A673 (cell line): ENCODE data around the gene TOR2A. TPM values are rescaled to one million over a fixed set of nuclear protein-coding genes. Genes with fewer than 3 reads are reported as not detected.

ENCODE experiments used
- BruUV-seq: library from RNA; stranded (reverse); fragments of 400-500 nt; replicated peaks from 2 replicates; lab custom pipeline; 2021; lab: Mats Ljungman, UMichigan
- CTCF ChIA-PET: fragments of 300-600 bp; sonication (Branson Sonifier 250); formaldehyde crosslinking; loops from one replicate; lab custom pipeline; 2022; ENCODE audit warnings: antibody characterized with exemption; lab: Charles Lee
- POLR2A ChIA-PET: fragments of 300-600 bp; sonication (Branson Sonifier 250); formaldehyde crosslinking; loops from one replicate; lab custom pipeline; 2022; ENCODE audit warnings: antibody characterized with exemption; ENCODE audit not compliant: low non-redundant PET; lab: Charles Lee
- DNase-seq: peaks from one replicate; pipeline ENCODE4 v3.0.0-alpha.2; 2015; ENCODE audit warnings: low spot score
- H3K27ac ChIP-seq: fragments of 200-600 bp; sonication (generic); 2 replicates; pipeline ENCODE4 v1.5.1; 2016; ENCODE audit warnings: mixed run types, low read depth, mild to moderate bottlenecking, mixed read lengths, antibody characterized with exemption, low read length; ENCODE audit not compliant: poor library complexity, severe bottlenecking
- H3K27me3 ChIP-seq: fragments of 200-600 bp; sonication (generic); replicated peaks from 2 replicates; pipeline ENCODE4 v1.6.1; 2017; ENCODE audit warnings: mixed run types, low read depth, mild to moderate bottlenecking, mixed read lengths, antibody characterized with exemption, low read length; ENCODE audit not compliant: insufficient read depth, poor library complexity
- H3K36me3 ChIP-seq: fragments of 200-600 bp; sonication (generic); 2 replicates; pipeline ENCODE4 v1.6.1; 2016; ENCODE audit warnings: mixed run types, mild to moderate bottlenecking, mixed read lengths, antibody characterized with exemption, low read length; ENCODE audit not compliant: insufficient read depth, poor library complexity, severe bottlenecking
- H3K4me1 ChIP-seq: fragments of 200-600 bp; sonication (generic); 2 replicates; pipeline ENCODE4 v1.6.1; 2017; ENCODE audit warnings: mixed run types, mild to moderate bottlenecking, mixed read lengths, antibody characterized with exemption, low read length; ENCODE audit not compliant: insufficient read depth, poor library complexity, severe bottlenecking
- H3K4me3 ChIP-seq: fragments of 200-600 bp; sonication (generic); 2 replicates; pipeline ENCODE4 v1.5.1; 2016; ENCODE audit warnings: low read depth, mixed run types, mild to moderate bottlenecking, mixed read lengths, low read length; ENCODE audit not compliant: poor library complexity, severe bottlenecking
- H3K9me3 ChIP-seq: fragments of 200-600 bp; sonication (generic); 2 replicates; pipeline ENCODE4 v1.6.1; 2016; ENCODE audit warnings: mixed run types, low read depth, mild to moderate bottlenecking, mixed read lengths, antibody characterized with exemption, low read length; ENCODE audit not compliant: poor library complexity, severe bottlenecking
- EZH2 ChIP-seq: fragments of 200-600 bp; sonication (generic); IDR thresholded peaks from 2 replicates; pipeline ENCODE4 v1.6.1; 2017; ENCODE audit warnings: borderline replicate concordance, low read depth, mild to moderate bottlenecking, mixed read lengths, antibody characterized with exemption, low read length; ENCODE audit not compliant: poor library complexity, severe bottlenecking
- intact Hi-C: fragments of 100-400 bp; cut with micrococcal nuclease; formaldehyde crosslinking; loops from one replicate; pipeline ENCODE4 v1.10.0; 2022; ENCODE audit not compliant: unreplicated experiment
- total RNA-seq: library from RNA; stranded (reverse); gene quantifications from 2 replicates; pipeline ENCODE4 v1.2.3, GENCODE V29; 2021
- TF ChIP-seq, protein P1 (sequence below): fragments of 300-800, 200-600 bp; sonication (generic); conservative IDR thresholded peaks from 2 replicates; pipeline ENCODE4 v1.5.1; 2017; ENCODE audit warnings: low read depth, mild to moderate bottlenecking, antibody characterized with exemption, low read length, moderate library complexity, mixed read lengths

TOR2A gene
- total RNA-seq, 1 experiment from 2014 or later, result 9.2 TPM

DNA sequence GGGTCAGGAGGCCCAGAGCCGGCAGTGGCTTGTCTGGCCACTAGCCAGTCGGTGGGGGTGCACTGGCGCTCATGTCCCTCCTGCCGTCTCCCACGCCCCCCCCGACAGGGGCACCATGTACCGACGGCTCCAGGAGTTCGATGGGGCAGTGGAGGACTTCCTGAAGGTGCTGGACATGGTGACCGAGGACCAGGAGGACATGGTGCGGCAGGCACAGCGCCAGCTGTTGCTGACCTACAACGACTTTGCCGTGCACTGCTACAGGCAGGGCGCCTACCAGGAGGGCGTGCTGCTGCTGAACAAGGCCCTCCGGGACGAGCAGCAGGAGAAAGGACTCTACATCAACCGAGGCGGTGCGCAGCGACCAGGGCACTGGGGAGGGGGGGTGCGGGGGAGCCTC, 11.1 kb downstream of the TOR2A start:
- intact Hi-C loops, result no loop called here
- BruUV-seq, result no TSS peak

GRCh38 chr9:127723444-127723843, 11.7 kb downstream of the TOR2A start:
- intact Hi-C loops, result no loop called here

More for the DNA sequence above, 11.1 kb downstream of the TOR2A start:
- no peaks in the 10 kb centered on the region for H3K9me3 ChIP-seq
- H3K27ac ChIP-seq, result no peak overlapping the region
- CTCF ChIA-PET, result no interaction called here
- no peaks in the 10 kb centered on the region for H3K4me1 ChIP-seq
- DNase-seq, result no peak
- POLR2A ChIA-PET, result no interaction called here
- no peak overlapping the region for H3K4me3 ChIP-seq
- TF ChIP-seq, protein P1, sequence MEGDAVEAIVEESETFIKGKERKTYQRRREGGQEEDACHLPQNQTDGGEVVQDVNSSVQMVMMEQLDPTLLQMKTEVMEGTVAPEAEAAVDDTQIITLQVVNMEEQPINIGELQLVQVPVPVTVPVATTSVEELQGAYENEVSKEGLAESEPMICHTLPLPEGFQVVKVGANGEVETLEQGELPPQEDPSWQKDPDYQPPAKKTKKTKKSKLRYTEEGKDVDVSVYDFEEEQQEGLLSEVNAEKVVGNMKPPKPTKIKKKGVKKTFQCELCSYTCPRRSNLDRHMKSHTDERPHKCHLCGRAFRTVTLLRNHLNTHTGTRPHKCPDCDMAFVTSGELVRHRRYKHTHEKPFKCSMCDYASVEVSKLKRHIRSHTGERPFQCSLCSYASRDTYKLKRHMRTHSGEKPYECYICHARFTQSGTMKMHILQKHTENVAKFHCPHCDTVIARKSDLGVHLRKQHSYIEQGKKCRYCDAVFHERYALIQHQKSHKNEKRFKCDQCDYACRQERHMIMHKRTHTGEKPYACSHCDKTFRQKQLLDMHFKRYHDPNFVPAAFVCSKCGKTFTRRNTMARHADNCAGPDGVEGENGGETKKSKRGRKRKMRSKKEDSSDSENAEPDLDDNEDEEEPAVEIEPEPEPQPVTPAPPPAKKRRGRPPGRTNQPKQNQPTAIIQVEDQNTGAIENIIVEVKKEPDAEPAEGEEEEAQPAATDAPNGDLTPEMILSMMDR, result no peak
- TF ChIP-seq EZH2, result no peak
- no peaks in the 10 kb centered on the region for H3K36me3 ChIP-seq
- no peaks in the 10 kb centered on the region for H3K27me3 ChIP-seq

DNA sequence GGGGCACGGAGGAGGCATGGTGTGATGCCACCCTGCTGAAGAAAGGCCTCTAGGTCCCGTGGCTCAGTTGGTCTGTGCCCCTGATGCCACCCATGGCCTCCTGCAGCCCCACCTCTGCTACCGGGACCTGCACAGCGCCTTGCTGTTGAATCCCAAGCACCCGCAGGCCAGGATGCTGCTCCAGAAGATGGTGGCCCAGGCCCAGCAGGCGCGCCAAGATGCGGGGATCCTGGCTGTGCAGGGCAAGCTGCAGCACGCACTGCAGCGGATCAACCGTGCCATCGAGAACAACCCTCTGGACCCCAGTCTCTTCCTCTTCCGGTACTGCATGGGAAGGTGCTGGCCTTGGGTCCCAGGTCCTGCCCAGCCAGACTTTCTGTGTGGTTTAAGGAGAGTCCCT, 12.1 kb downstream of the TOR2A start:
- H3K4me3 ChIP-seq, result no peak overlapping the region
- H3K27ac ChIP-seq, result no peak overlapping the region
- no TSS peak for BruUV-seq
- no peaks in the 10 kb centered on the region for H3K9me3 ChIP-seq
- no peaks in the 10 kb centered on the region for H3K27me3 ChIP-seq
- TF ChIP-seq, protein P1, result no peak
- no peak for TF ChIP-seq EZH2
- intact Hi-C loops, result no loop called here
- ChIA-PET POLR2A (no interaction called here), CTCF (interaction anchor here (0.7 kb wide), 1 partner anchor 9 kb away, joined by 4 read pairs; no protein-coding TSS in a partner anchor)
- DNase-seq, result no peak
- no peaks in the 10 kb centered on the region for H3K36me3 ChIP-seq
- no peaks in the 10 kb centered on the region for H3K4me1 ChIP-seq

More at GRCh38 chr9:127723444-127723843, 11.7 kb downstream of the TOR2A start:
- Histone ChIP-seq H3K4me3 (no peak overlapping the region), H3K27ac (no peak overlapping the region), H3K9me3 (no peaks in the 10 kb centered on the region), H3K4me1 (no peaks in the 10 kb centered on the region), H3K27me3 (no peaks in the 10 kb centered on the region), H3K36me3 (no peaks in the 10 kb centered on the region)
- ChIA-PET CTCF (interaction anchor here (0.7 kb wide), 1 partner anchor 9 kb away, joined by 4 read pairs; no protein-coding TSS in a partner anchor), POLR2A (no interaction called here)
- no peak for TF ChIP-seq EZH2
- TF ChIP-seq, protein P1, result no peak
- BruUV-seq, result no TSS peak
- DNase-seq, result no peak
